HG03175 (cell line): ENCODE data around the gene STX2.
"Not testable (repeated sequence)": the region's sequence is repeated elsewhere in the genome, so short reads cannot be mapped to it uniquely, and the experiment has no call there.

Experiments
- ATAC-seq: cut with Tn5 transposase; IDR thresholded peaks from one replicate; pipeline ENCODE4 v1.9.1; 2021; ENCODE audit warnings: mild to moderate bottlenecking, moderate library complexity; ENCODE audit not compliant: unreplicated experiment

Gene STX2

GRCh38 chr12:130838951-130839769 is at the start of gene STX2:
Gene STX2 (minus strand): TSS chr12:130839250. CDS start chr12:130839099, 151 bp downstream.
- peak; percentile 80 for ATAC-seq

- not testable (repeated sequence) for ATAC-seq
These were observed 48.1 kb upstream of the STX2 start for GRCh38 chr12:130887190-130887589.

- ATAC-seq, result no peak
These were observed 42.5 kb upstream of the STX2 start for GRCh38 chr12:130881548-130881947.

GRCh38 chr12:130881046-130881445 is 42.0 kb upstream of the STX2 start:
- no peak for ATAC-seq

- ATAC-seq, result peak; percentile 59
These were observed 41.4 kb upstream of the STX2 start for GRCh38 chr12:130880411-130880885.

GRCh38 chr12:130879781-130880389 is 40.8 kb upstream of the STX2 start:
- ATAC-seq, result peak; percentile 24

GRCh38 chr12:130879212-130879686 is 40.2 kb upstream of the STX2 start:
- ATAC-seq, result peak; percentile 91

GRCh38 chr12:130878193-130879185 is 39.4 kb upstream of the STX2 start:
- no peak for ATAC-seq

GRCh38 chr12:130877333-130877732 is 38.3 kb upstream of the STX2 start:
- no peak for ATAC-seq

GRCh38 chr12:130876758-130877157 is 37.7 kb upstream of the STX2 start:
- ATAC-seq, result no peak

- no peak for ATAC-seq
These were observed 37.2 kb upstream of the STX2 start for GRCh38 chr12:130876297-130876696.

GRCh38 chr12:130875708-130876107 is 36.7 kb upstream of the STX2 start:
- ATAC-seq, result not testable (repeated sequence)

- ATAC-seq, result no peak
These were observed 36.1 kb upstream of the STX2 start for GRCh38 chr12:130875193-130875592.

- ATAC-seq, result no peak
These were observed 35.6 kb upstream of the STX2 start for GRCh38 chr12:130874696-130875095.

GRCh38 chr12:130873825-130874224 is 34.8 kb upstream of the STX2 start:
- ATAC-seq, result no peak

GRCh38 chr12:130873106-130873795 is 34.2 kb upstream of the STX2 start:
- ATAC-seq, result no peak

- peak; percentile 27 for ATAC-seq
These were observed 33.4 kb upstream of the STX2 start for GRCh38 chr12:130872179-130873096.

GRCh38 chr12:130871286-130872178 is 32.5 kb upstream of the STX2 start, which contains the start of gene RAN:
Gene RAN (plus strand): TSS chr12:130872066. CDS start chr12:130872594, 528 bp downstream.
- peak; percentile 69 for ATAC-seq
